ENCODE data around the gene RBKS.
"Not testable (repeated sequence)": the region's sequence is repeated elsewhere in the genome, so short reads cannot be mapped to it uniquely, and the experiment has no call there.

Gene RBKS

GRCh38 chr2:27870724-27871123 lies 19.5 kb downstream of the RBKS start:
- peaks cover 2% of the 10 kb centered on the region for H3K9me3 Mint-ChIP-seq
- H3K36me3 Mint-ChIP-seq = peaks cover 2% of the 10 kb centered on the region
- H3K27me3 Mint-ChIP-seq = no peaks in the 10 kb centered on the region
- no peak overlapping the region for H3K4me3 Mint-ChIP-seq
- no peaks in the 10 kb centered on the region for H3K4me1 Mint-ChIP-seq
- no peak for DNase-seq
- CTCF ChIA-PET = no interaction called here
- H3K27ac Mint-ChIP-seq = no peak overlapping the region

GRCh38 chr2:27869763-27870162 lies 20.4 kb downstream of the RBKS start:
- no peak overlapping the region for H3K4me3 Mint-ChIP-seq
- DNase-seq = no peak
- H3K27ac Mint-ChIP-seq = no peak overlapping the region
- H3K27me3 Mint-ChIP-seq = peaks cover 9% of the 10 kb centered on the region
- H3K4me1 Mint-ChIP-seq = no peaks in the 10 kb centered on the region
- H3K9me3 Mint-ChIP-seq = no peaks in the 10 kb centered on the region
- CTCF ChIA-PET = interaction anchor here (0.9 kb wide), 1 partner anchor 11 kb away, joined by 3 read pairs; no protein-coding TSS in a partner anchor
- no peaks in the 10 kb centered on the region for H3K36me3 Mint-ChIP-seq

DNA sequence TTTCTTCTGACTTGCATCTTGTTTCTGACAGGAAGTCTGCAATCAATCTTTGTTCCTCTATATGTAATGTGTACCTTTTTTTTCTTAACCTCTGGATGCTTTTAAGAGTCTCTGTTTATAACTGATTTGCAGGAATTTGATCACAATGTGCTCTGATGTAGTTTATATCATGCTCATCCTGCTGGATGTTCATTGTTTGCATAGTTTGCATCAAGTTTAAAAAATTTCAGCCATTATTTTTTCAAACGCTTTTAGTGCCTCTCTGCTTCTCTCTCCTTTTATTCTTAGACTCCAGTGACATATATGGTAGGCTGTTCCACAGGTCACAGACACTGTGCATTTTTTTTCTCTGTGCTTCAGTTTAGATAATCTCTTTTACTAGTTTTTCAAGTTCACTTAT lies 23.9 kb downstream of the RBKS start:
- Mint-ChIP-seq H3K27me3 (peaks cover 9% of the 10 kb centered on the region), H3K36me3 (no peaks in the 10 kb centered on the region), H3K9me3 (no peaks in the 10 kb centered on the region), H3K27ac (no peak overlapping the region), H3K4me3 (no peak overlapping the region), H3K4me1 (no peaks in the 10 kb centered on the region)
- CTCF ChIA-PET = no interaction called here
- DNase-seq = no peak

DNA sequence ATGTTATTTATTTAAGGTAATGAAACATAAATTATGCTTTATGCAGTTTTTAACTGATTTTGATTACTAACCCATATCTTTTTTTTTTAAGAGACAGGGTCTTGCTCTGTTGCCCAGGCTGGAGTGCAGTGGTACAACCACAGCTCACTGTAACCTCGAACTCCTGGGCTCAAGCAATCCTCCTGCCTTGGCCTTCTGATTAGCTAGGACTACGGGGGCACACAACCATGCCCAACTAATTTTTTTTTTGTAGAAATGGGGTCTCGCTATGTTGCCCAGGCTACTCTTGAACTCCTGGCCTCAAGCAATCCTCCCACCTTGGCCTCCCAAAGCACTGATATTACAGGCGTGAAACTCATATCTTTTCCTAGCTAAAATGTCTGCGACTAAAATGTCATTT lies 26.2 kb downstream of the RBKS start:
- not testable (repeated sequence) for H3K4me1 Mint-ChIP-seq, H3K27ac Mint-ChIP-seq, H3K27me3 Mint-ChIP-seq, H3K9me3 Mint-ChIP-seq, H3K4me3 Mint-ChIP-seq, DNase-seq, H3K36me3 Mint-ChIP-seq
- CTCF ChIA-PET = interaction anchor here (0.6 kb wide), 1 partner anchor 1041 kb away, joined by 3 read pairs; no protein-coding TSS in a partner anchor

DNA sequence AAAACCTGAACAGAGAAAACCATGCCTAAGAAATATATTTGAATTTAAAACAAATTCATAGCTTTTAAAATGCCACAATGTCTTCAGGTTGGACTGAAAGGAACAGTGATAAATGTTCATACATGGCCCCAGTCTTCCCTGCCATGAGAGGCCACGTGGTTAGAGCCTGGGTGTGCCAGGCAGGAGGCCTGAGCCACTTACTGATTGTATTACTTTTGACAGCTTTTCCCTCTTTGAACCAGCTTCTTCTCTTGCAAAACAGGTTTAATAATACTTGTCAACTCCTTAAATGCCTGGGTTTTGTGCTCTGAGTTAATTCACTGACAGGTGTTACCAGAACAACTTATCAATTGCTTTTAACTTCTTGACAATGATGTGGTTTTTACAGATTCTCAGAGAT lies 27.0 kb downstream of the RBKS start:
- Mint-ChIP-seq H3K4me3 (no peak overlapping the region), H3K27ac (no peak overlapping the region), H3K36me3 (no peaks in the 10 kb centered on the region), H3K4me1 (no peaks in the 10 kb centered on the region), H3K27me3 (peaks cover 9% of the 10 kb centered on the region), H3K9me3 (peaks cover under 1% of the 10 kb centered on the region)
- DNase-seq = no peak
- CTCF ChIA-PET = no interaction called here

DNA sequence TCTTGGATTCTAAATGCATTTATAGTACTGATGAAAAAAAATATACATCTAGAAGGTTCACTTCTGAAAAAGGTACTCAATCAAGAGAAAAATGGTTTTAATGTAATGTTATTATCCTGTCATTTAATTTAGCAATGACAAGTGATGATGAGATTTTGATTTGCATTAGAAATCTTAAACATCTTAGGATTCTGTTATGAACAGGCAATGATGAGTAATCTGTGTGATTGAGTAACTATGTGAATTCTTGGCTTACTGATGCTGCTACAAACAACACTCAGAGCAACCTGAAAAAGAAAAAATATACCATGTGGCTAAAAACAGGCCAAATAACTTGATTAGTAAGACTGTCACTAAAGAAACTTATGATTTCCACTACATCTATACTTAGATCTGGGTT lies 30.1 kb downstream of the RBKS start:
- Mint-ChIP-seq H3K4me3 (no peak overlapping the region), H3K36me3 (peaks cover 7% of the 10 kb centered on the region), H3K4me1 (no peaks in the 10 kb centered on the region), H3K27me3 (peaks cover 4% of the 10 kb centered on the region), H3K9me3 (peaks cover 8% of the 10 kb centered on the region), H3K27ac (no peak overlapping the region)
- no peak for DNase-seq
- CTCF ChIA-PET = no interaction called here

DNA sequence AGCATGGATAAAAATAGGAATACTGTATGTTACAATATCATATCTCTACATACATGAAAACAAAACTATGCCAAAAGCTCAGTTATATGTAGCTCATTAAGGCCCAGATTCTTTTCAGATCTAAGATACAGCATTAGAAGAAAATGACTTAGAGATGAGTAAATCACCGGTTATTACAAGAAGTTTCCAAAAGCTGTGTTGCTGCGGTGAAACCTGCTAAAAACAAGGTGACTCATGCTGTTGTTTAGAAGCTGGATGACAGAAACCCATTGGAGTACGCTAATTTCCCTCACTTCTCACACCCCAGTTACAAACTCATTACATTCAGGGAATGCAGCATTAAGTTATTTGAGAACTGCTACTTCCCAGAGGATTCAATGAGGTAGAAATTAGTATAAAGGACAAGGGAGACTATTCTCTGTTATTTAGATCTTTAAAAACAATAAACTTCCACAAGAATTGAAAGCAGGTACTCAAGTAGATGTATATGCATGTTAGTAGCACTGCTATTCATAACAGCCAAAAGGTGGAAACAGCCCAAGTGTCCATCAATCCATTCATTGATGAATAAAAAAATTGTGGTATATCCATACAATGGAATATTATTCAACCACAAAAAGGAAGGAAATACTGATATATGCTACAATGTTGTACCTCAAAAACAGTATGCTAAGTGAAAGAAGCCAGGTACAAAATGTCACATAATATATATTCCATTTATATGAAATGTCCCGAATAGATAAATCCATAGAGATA lies 32.6 kb downstream of the RBKS start:
- no peak for DNase-seq
- H3K27me3 Mint-ChIP-seq = no peaks in the 10 kb centered on the region
- CTCF ChIA-PET = no interaction called here
- H3K9me3 Mint-ChIP-seq = peaks cover 8% of the 10 kb centered on the region
- H3K4me1 Mint-ChIP-seq = no peaks in the 10 kb centered on the region
- no peak overlapping the region for H3K4me3 Mint-ChIP-seq
- peaks cover 7% of the 10 kb centered on the region for H3K36me3 Mint-ChIP-seq
- H3K27ac Mint-ChIP-seq = no peak overlapping the region

DNA sequence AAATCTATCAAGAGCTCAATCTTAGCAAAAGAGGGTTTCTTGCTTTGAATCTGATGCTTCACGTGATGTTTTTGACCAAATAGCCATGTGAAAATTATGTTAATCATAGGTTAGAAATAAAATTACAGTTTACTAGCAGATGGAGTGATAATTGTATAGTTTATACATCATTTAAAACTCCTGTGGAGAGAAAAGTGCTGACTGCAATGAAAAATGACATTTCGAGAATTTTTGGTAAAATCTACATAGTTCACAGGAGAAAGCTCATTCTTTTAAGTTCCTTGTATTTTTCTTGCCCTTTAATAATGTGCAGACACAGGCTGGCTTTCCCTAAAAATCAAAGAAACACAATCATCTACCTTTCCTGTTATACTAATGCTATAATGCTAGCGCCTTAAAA lies 33.2 kb downstream of the RBKS start:
- H3K4me3 Mint-ChIP-seq = no peak overlapping the region
- H3K36me3 Mint-ChIP-seq = peaks cover 7% of the 10 kb centered on the region
- H3K9me3 Mint-ChIP-seq = peaks cover 8% of the 10 kb centered on the region
- CTCF ChIA-PET = no interaction called here
- H3K27ac Mint-ChIP-seq = no peak overlapping the region
- no peaks in the 10 kb centered on the region for H3K4me1 Mint-ChIP-seq
- DNase-seq = no peak
- no peaks in the 10 kb centered on the region for H3K27me3 Mint-ChIP-seq

DNA sequence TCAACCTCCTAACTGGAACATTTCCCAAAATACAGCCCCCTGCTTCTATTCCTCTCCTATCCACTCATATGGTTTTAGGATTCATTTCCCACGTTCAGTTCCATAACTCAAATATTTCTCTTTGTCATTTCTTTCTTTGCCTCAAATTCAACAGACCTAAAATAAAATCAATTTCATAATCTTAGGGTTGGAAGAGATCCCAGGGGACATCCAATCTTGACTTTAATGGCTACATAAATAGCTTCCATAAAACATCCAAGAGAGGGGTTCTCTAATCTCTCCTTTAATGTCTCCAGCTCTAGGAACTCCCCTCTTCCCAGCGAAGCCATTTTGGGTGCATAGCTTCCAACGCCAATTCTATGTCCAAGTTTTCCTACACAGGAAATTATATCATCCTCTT lies 33.8 kb downstream of the RBKS start:
- Mint-ChIP-seq H3K27ac (no peak overlapping the region), H3K27me3 (no peaks in the 10 kb centered on the region), H3K4me1 (no peaks in the 10 kb centered on the region), H3K9me3 (peaks cover 8% of the 10 kb centered on the region), H3K4me3 (no peak overlapping the region), H3K36me3 (peaks cover 7% of the 10 kb centered on the region)
- CTCF ChIA-PET = no interaction called here
- no peak for DNase-seq

- H3K36me3 Mint-ChIP-seq = peaks cover 7% of the 10 kb centered on the region
- no peaks in the 10 kb centered on the region for H3K27me3 Mint-ChIP-seq
- no peaks in the 10 kb centered on the region for H3K4me1 Mint-ChIP-seq
- CTCF ChIA-PET = no interaction called here
- H3K9me3 Mint-ChIP-seq = peaks cover 8% of the 10 kb centered on the region
- H3K4me3 Mint-ChIP-seq = no peak overlapping the region
- DNase-seq = no peak
- no peak overlapping the region for H3K27ac Mint-ChIP-seq
Measured at GRCh38 chr2:27855476-27855875, 34.7 kb downstream of the RBKS start.

- DNase-seq = no peak
- Mint-ChIP-seq H3K4me3 (no peak overlapping the region), H3K27ac (no peak overlapping the region), H3K27me3 (no peaks in the 10 kb centered on the region), H3K4me1 (no peaks in the 10 kb centered on the region), H3K36me3 (peaks cover 7% of the 10 kb centered on the region), H3K9me3 (peaks cover 8% of the 10 kb centered on the region)
- CTCF ChIA-PET = no interaction called here
Measured at GRCh38 chr2:27854229-27854862, 35.8 kb downstream of the RBKS start.

DNA sequence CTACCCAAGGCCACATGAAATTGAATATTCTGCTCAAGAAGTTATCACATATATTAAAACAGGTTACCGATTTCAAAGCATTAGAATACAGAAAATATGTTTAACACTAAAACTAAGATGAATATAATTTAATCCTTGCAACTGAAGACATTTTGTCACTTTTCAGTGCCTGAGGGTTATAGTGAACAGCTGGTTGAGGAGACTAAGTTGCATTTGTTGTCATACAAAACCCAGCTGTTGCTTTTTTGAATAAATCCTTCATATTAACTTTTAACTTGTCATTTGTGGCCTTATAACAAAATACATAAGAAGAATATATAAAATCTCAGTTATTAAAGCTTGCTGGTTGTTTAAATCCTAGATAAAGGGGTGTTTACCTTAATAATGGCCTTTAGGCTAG lies 37.5 kb downstream of the RBKS start:
- no peaks in the 10 kb centered on the region for H3K27me3 Mint-ChIP-seq
- no peak overlapping the region for H3K27ac Mint-ChIP-seq
- H3K4me1 Mint-ChIP-seq = no peaks in the 10 kb centered on the region
- H3K9me3 Mint-ChIP-seq = peaks cover 3% of the 10 kb centered on the region
- no peak for DNase-seq
- H3K4me3 Mint-ChIP-seq = no peak overlapping the region
- CTCF ChIA-PET = no interaction called here
- H3K36me3 Mint-ChIP-seq = peaks cover 7% of the 10 kb centered on the region

DNA sequence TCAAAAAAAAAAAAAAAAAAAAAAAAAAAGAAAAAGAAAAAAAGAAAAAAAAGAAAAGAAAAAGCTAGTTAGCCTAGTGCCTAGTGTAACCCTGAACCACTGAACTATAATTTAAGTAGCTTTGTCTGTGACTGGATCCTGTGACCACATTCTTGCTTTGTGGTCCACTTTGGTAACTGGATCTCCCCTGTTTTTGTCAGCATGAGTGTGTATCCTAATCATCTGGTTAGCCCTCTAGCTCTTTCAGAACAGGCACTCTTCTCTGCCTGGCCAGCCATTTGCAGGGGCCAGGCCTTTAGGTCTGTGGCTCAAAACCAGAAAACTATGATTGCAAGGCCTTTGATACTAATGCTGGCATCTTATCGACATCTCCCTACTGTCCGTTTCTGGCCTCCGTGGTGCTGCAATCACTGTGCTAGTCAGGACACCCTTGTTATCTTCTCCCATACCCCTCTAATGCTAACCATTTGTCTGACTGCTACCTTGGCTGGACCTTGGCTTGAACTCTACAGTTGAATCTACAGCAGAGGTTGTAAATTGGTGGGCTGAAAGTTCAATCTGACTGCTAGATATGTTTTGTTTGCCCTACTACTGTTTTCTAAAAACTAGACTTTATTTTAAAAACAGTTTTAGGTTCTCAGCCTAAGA lies 40.5 kb downstream of the RBKS start:
- H3K27me3 Mint-ChIP-seq = no peaks in the 10 kb centered on the region
- no peaks in the 10 kb centered on the region for H3K4me1 Mint-ChIP-seq
- H3K27ac Mint-ChIP-seq = no peak overlapping the region
- no peak for DNase-seq
- CTCF ChIA-PET = no interaction called here
- no peaks in the 10 kb centered on the region for H3K36me3 Mint-ChIP-seq
- no peaks in the 10 kb centered on the region for H3K9me3 Mint-ChIP-seq
- no peak overlapping the region for H3K4me3 Mint-ChIP-seq

DNA sequence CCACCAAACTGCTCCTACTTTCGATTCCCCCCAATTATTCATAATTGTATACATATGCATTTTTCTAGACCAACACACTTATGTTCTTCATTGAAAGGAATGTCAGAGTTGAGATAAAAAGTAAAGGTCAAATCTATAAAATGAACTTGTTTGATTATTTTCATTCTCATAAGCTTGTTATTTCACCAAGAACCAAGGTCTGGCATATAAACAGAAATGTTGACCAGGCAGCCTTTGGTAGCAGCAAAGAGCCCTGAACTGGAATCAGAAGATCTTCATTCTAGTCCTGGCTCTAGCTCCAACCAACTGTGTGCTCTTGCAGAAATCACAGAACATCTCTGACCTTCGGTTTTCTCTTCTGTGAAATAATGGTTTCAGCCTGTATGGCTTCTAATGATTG lies 42.9 kb downstream of the RBKS start:
- H3K9me3 Mint-ChIP-seq = no peaks in the 10 kb centered on the region
- peaks cover 6% of the 10 kb centered on the region for H3K27me3 Mint-ChIP-seq
- H3K4me3 Mint-ChIP-seq = no peak overlapping the region
- no peaks in the 10 kb centered on the region for H3K36me3 Mint-ChIP-seq
- no peaks in the 10 kb centered on the region for H3K4me1 Mint-ChIP-seq
- CTCF ChIA-PET = no interaction called here
- DNase-seq = no peak
- H3K27ac Mint-ChIP-seq = no peak overlapping the region

DNA sequence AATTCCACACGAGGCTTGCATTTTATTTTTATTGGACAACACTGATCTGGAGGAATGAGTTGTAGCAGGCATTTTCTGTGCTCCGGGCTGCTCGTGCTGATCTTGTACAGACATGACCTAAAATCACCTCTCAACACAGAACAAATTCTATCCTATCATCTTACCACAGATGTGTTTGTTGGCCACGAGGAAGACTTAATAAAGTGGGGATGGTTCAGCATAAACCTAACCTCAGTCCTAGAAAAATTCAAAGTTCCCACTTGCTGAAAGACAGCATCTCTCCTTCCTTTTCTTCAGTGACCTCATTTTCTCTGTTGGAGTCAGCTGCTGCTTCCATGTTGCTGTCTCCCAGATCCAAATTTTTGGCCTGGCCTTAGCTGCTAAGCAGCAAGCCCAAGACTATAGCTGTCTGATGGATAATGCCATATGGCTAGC lies 45.3 kb downstream of the RBKS start:
- Mint-ChIP-seq H3K9me3 (no peaks in the 10 kb centered on the region), H3K27ac (no peak overlapping the region), H3K4me1 (no peaks in the 10 kb centered on the region), H3K36me3 (no peaks in the 10 kb centered on the region), H3K4me3 (no peak overlapping the region), H3K27me3 (peaks cover 6% of the 10 kb centered on the region)
- CTCF ChIA-PET = interaction anchor here (1.1 kb wide), 1 partner anchor 122 kb away, joined by 3 read pairs; no protein-coding TSS in a partner anchor
- no peak for DNase-seq

Measured in activated naive CD4-positive, alpha-beta T cell treated with anti-CD3 and anti-CD28 coated beads, Interleukin-2, amount 10 ng/mL, durations not matched to agents 7 days and 5 days (primary cell).